Kidney tubule cell (primary cell): ENCODE measurements around the gene CCNT1.

Source experiments
- DNase-seq: peaks from one replicate; pipeline ENCODE4 v3.0.0-alpha.2; 2018; ENCODE audit warnings: low spot score

Gene CCNT1

DNA sequence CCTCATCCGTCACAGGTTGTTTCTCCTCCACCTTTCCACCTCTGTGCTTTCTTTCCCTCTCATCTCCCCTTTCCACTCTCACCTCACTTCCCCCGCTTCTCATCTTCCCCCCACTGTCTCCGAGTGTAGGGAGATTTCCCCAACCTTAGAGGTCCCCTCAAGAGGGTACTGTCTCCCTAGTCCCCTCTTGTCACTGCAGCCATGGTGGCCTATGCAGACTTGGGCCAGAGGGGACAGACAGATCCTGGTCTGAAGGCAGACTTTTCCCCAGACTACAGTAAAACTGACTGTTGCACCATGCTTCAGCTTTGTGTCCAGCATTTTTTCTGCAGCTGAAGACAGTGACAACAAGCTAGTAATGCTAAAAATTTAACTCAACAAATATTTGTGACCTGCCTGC is 75.7 kb downstream of the CCNT1 start:
- DNase-seq = no peak

DNA sequence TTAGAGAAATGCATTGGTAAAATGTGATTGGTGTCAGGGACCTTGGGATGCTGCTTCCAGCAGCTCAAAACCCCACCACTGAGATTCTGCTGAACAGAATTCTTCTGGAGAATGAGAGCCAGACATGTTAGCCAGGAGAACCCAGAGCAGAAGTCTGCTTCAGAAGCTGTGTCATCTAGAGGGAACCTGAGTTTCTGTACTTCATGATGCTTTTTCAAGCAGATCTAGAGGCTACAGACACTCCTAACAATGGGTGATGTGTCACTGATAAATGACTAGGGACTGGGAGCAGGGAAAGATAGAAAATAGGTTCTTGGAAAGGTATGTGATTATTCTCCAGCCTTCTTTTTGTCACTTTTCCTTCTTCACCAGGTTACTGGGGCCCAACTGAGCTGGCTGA is 76.1 kb downstream of the CCNT1 start:
- DNase-seq = no peak
